ENCODE data around the gene SH3RF3. TPM values are rescaled to one million over a fixed set of nuclear protein-coding genes. Genes with fewer than 3 reads are reported as not detected.
A peak's percentile ranks its signal among the peaks of the same experiment; 100 is the strongest.

The SH3RF3 gene
- total and polyA plus RNA-seq, 2 donors (not counting 1 experiment from before 2014, with no cell fraction given): 8.3 to 10.1 TPM

- no peaks in the 10 kb centered on the region for H4K20me1 ChIP-seq (ENCODE audit: control insufficient read depth, extremely low read depth, insufficient read depth, low read length)
- no peak overlapping the region for H3K4me3 ChIP-seq (replicated peaks in 1 of 4; ENCODE audit: control extremely low read depth in 1 of 4, insufficient read depth in 1 of 4, low read depth in 3 of 4, low read length in 4 of 4)
- no peak overlapping the region for H3K9ac ChIP-seq (ENCODE audit: insufficient read depth, low read length)
- peaks cover 3% of the 10 kb centered on the region for H3K36me3 ChIP-seq (ENCODE audit: control insufficient read depth, insufficient read depth, low read length)
- H3K79me2 ChIP-seq (ENCODE audit: control insufficient read depth, insufficient read depth, low read length): no peaks in the 10 kb centered on the region
- no peak overlapping the region for H2AFZ ChIP-seq (ENCODE audit: low read length)
- DNase-seq (ENCODE audit: low read depth in 2 of 2): peak in 1 of 2 donors; percentile 12
- H3K27me3 ChIP-seq (ENCODE audit: control insufficient read depth, insufficient read depth, low read length): no peaks in the 10 kb centered on the region
- no peaks in the 10 kb centered on the region for H3K9me3 ChIP-seq (ENCODE audit: control insufficient read depth, insufficient read depth, low read depth, low read length)
- H3K27ac ChIP-seq (ENCODE audit: insufficient read depth, low read length): peak overlapping the region; percentile 78
- H3K4me1 ChIP-seq (ENCODE audit: control insufficient read depth, extremely low read depth, insufficient read depth, low read length): peaks cover 19% of the 10 kb centered on the region
- TF ChIP-seq CTCF (conservative IDR thresholded peaks at IDR 0.05 in 1 of 2, IDR thresholded peaks at IDR 0.05 in 1 of 2; ENCODE audit: low read depth in 1 of 2, low read length in 2 of 2): no peak
- no peak for TF ChIP-seq EZH2 (IDR thresholded peaks at IDR 0.05; ENCODE audit: low read length, missing control alignments)
- peak overlapping the region; percentile 82 for H3K4me2 ChIP-seq (ENCODE audit: extremely low read depth, insufficient read depth, low read length)
Measured at GRCh38 chr2:109497911-109498870, 369.2 kb downstream of the SH3RF3 start.

- H3K27ac ChIP-seq (ENCODE audit: insufficient read depth, low read length): no peak overlapping the region
- no peak overlapping the region for H3K4me2 ChIP-seq (ENCODE audit: extremely low read depth, insufficient read depth, low read length)
- TF ChIP-seq CTCF (conservative IDR thresholded peaks at IDR 0.05 in 1 of 2, IDR thresholded peaks at IDR 0.05 in 1 of 2; ENCODE audit: low read depth in 1 of 2, low read length in 2 of 2): no peak
- TF ChIP-seq EZH2 (IDR thresholded peaks at IDR 0.05; ENCODE audit: low read length, missing control alignments): no peak
- no peak overlapping the region for H3K4me3 ChIP-seq (replicated peaks in 1 of 4; ENCODE audit: control extremely low read depth in 1 of 4, insufficient read depth in 1 of 4, low read depth in 3 of 4, low read length in 4 of 4)
- H3K27me3 ChIP-seq (ENCODE audit: control insufficient read depth, insufficient read depth, low read length): no peaks in the 10 kb centered on the region
- H3K4me1 ChIP-seq (ENCODE audit: control insufficient read depth, extremely low read depth, insufficient read depth, low read length): peaks cover 19% of the 10 kb centered on the region
- peaks cover 2% of the 10 kb centered on the region for H3K36me3 ChIP-seq (ENCODE audit: control insufficient read depth, insufficient read depth, low read length)
- H3K9me3 ChIP-seq (ENCODE audit: control insufficient read depth, insufficient read depth, low read depth, low read length): no peaks in the 10 kb centered on the region
- no peaks in the 10 kb centered on the region for H3K79me2 ChIP-seq (ENCODE audit: control insufficient read depth, insufficient read depth, low read length)
- no peaks in the 10 kb centered on the region for H4K20me1 ChIP-seq (ENCODE audit: control insufficient read depth, extremely low read depth, insufficient read depth, low read length)
- H3K9ac ChIP-seq (ENCODE audit: insufficient read depth, low read length): no peak overlapping the region
- no peak for DNase-seq (ENCODE audit: low read depth in 2 of 2)
- no peak overlapping the region for H2AFZ ChIP-seq (ENCODE audit: low read length)
Measured at GRCh38 chr2:109498906-109499305, 369.9 kb downstream of the SH3RF3 start.

- no peaks in the 10 kb centered on the region for H3K27me3 ChIP-seq (ENCODE audit: control insufficient read depth, insufficient read depth, low read length)
- no peak for DNase-seq (ENCODE audit: low read depth in 2 of 2)
Measured at GRCh38 chr2:109499566-109499965, 370.6 kb downstream of the SH3RF3 start.

More at GRCh38 chr2:109499566-109499965, 370.6 kb downstream of the SH3RF3 start:
- TF ChIP-seq EZH2 (IDR thresholded peaks at IDR 0.05; ENCODE audit: low read length, missing control alignments) (no peak), CTCF (conservative IDR thresholded peaks at IDR 0.05 in 1 of 2, IDR thresholded peaks at IDR 0.05 in 1 of 2; ENCODE audit: low read depth in 1 of 2, low read length in 2 of 2) (no peak)
- no peak overlapping the region for H3K4me2 ChIP-seq (ENCODE audit: extremely low read depth, insufficient read depth, low read length)
- H3K4me3 ChIP-seq (replicated peaks in 1 of 4; ENCODE audit: control extremely low read depth in 1 of 4, insufficient read depth in 1 of 4, low read depth in 3 of 4, low read length in 4 of 4): no peak overlapping the region
- H3K36me3 ChIP-seq (ENCODE audit: control insufficient read depth, insufficient read depth, low read length): peaks cover 2% of the 10 kb centered on the region
- no peak overlapping the region for H3K27ac ChIP-seq (ENCODE audit: insufficient read depth, low read length)
- H3K9ac ChIP-seq (ENCODE audit: insufficient read depth, low read length): no peak overlapping the region
- H3K79me2 ChIP-seq (ENCODE audit: control insufficient read depth, insufficient read depth, low read length): no peaks in the 10 kb centered on the region
- no peaks in the 10 kb centered on the region for H3K9me3 ChIP-seq (ENCODE audit: control insufficient read depth, insufficient read depth, low read depth, low read length)
- H3K4me1 ChIP-seq (ENCODE audit: control insufficient read depth, extremely low read depth, insufficient read depth, low read length): peaks cover 19% of the 10 kb centered on the region
- no peaks in the 10 kb centered on the region for H4K20me1 ChIP-seq (ENCODE audit: control insufficient read depth, extremely low read depth, insufficient read depth, low read length)
- H2AFZ ChIP-seq (ENCODE audit: low read length): no peak overlapping the region

Data from fibroblast of lung (primary cell).